Spleen (tissue), 13 donors: Measurements from ENCODE around the gene MRPL41. TPM values are rescaled to one million over a fixed set of nuclear protein-coding genes. Genes with fewer than 3 reads are reported as not detected.
A peak's percentile ranks its signal among the peaks of the same experiment; 100 is the strongest.

Experiments used
- DNase-seq: peaks from one replicate; pipeline ENCODE4 v3.0.0-alpha.2; 2020
- H3K27ac ChIP-seq, 8 donors: fragments of 200-600 bp; sonication (generic) in 7 of 8; 1 replicate in 4 of 8; 2 replicates in 4 of 8; pipeline versions ENCODE4 v1.5.0 to v1.8.0; 2016 to 2021; ENCODE audit warnings: inconsistent platforms in 4 of 8, mild to moderate bottlenecking in 4 of 8, moderate library complexity in 1 of 8
- H3K27me3 ChIP-seq, 7 donors: fragments of 200-600 bp; sonication (generic) in 6 of 7; replicated peaks in 1 of 7; 1 replicate in 4 of 7; 2 replicates in 3 of 7; pipeline versions ENCODE4 v1.5.0 to v1.8.0; 2016 to 2021; ENCODE audit warnings: inconsistent platforms in 3 of 7, mild to moderate bottlenecking in 1 of 7
- H3K36me3 ChIP-seq, 6 donors: fragments of 200-600 bp; sonication (generic) in 5 of 6; 1 replicate in 4 of 6; 2 replicates in 2 of 6; pipeline versions ENCODE4 v1.5.0 to v1.8.0; 2016 to 2021; ENCODE audit warnings: inconsistent platforms in 2 of 6
- H3K4me1 ChIP-seq, 6 donors: fragments of 200-600 bp; sonication (generic) in 5 of 6; 1 replicate in 3 of 6; 2 replicates in 3 of 6; pipeline versions ENCODE4 v1.5.0 to v1.8.0; 2016 to 2021; ENCODE audit warnings: inconsistent platforms in 3 of 6
- H3K4me3 ChIP-seq, 8 donors: fragments of 200-600 bp; sonication (generic) in 7 of 8; 1 replicate in 4 of 8; 2 replicates in 4 of 8; pipeline versions ENCODE4 v1.5.0 to v1.8.0; 2016 to 2021; ENCODE audit warnings: inconsistent platforms in 4 of 8, mild to moderate bottlenecking in 4 of 8, moderate library complexity in 2 of 8
- H3K9me3 ChIP-seq, 8 donors: fragments of 200-600 bp; sonication (generic) in 7 of 8; 1 replicate in 4 of 8; 2 replicates in 4 of 8; pipeline versions ENCODE4 v1.5.0 to v1.8.0; 2016 to 2021; ENCODE audit warnings: inconsistent platforms in 4 of 8
- CTCF ChIP-seq, 11 experiments: fragments of 200-600 bp in 7 of 11; fragments of 450-650 bp in 4 of 11; sonication (generic) in 4 of 11; IDR thresholded peaks in 8 of 11; conservative IDR thresholded peaks in 3 of 11; 1 replicate in 7 of 11; 2 replicates in 4 of 11; pipeline versions ENCODE4 v1.4.0 to v1.8.0; 2016 to 2021; ENCODE audit warnings: antibody characterized with exemption in 11 of 11, inconsistent platforms in 4 of 11, mild to moderate bottlenecking in 1 of 11
- POLR2A ChIP-seq, 3 donors: fragments of 450-650 bp; IDR thresholded peaks; one replicate each; pipeline ENCODE4 v1.5.1; 2017; ENCODE audit warnings: antibody characterized with exemption in 3 of 3, mild to moderate bottlenecking in 1 of 3
- POLR2AphosphoS5 ChIP-seq, 3 donors: sonication (generic); formaldehyde crosslinking; IDR thresholded peaks; one replicate each; pipeline ENCODE4 v1.5.1; 2017; ENCODE audit warnings: antibody characterized with exemption in 3 of 3
- WGBS, 5 donors: extraction: QIAGEN DNeasy Blood & Tissue Kit in 3 of 5; methylation state at CpG; one replicate each; pipeline versions ENCODE4 v1.1.5 to v1.1.7; 2013 to 2018; 5-methylcytosine and 5-hydroxymethylcytosine counted together
- intact Hi-C: fragments of 100-400 bp; cut with DNase I; formaldehyde crosslinking; loops from one replicate; pipeline ENCODE4 v1.15.0; 2023; ENCODE audit warnings: low total_unique reads
- long read RNA-seq, 2 donors: transcript quantifications; one replicate each; lab custom pipeline, GENCODE V29; 2026
- polyA plus RNA-seq, 3 donors: library from polyadenylated mRNA; stranded (reverse); fragments of 200-250 nt; gene quantifications; one replicate each; pipeline ENCODE4 v1.2.1, GENCODE V29; 2013
- total RNA-seq, 7 donors: library from RNA; depleted of rRNA in 3 of 7; stranded (reverse); fragments of >200 nt in 3 of 7; fragmentation: NEBNext Ultra II Directional in 4 of 7; extraction: Animal tissue kit (Norgen Biotek cat#: 25700) in 4 of 7; gene quantifications; one replicate each; pipeline versions ENCODE4 v1.1.0 to v1.2.1, GENCODE V29; 2016 to 2021
- donor health status: healthy with polysubstance abuse.
- donor health status: DM: no; HTN: no; CAD: no; lungs with moderate emphysema.
- donor health status: DM: no; HTN: no; CAD: no.
- donor health status: Bipolar disorder and iron deficiency.
- donor health status: healthy.
- donor health status: DM: no; HTN: no; CAD: no.
- donor health status: DM: yes; HTN: yes; CAD: no.

Gene MRPL41
- total RNA-seq = 10 to 100 TPM; 20.5 to 38.1 (median 32.8) TPM
- polyA plus RNA-seq = 10 to 100 TPM; 69.9 to 98.1 (median 84.9) TPM
- long read RNA-seq, donor 1, transcript MRPL41-201 (2 exons, 1,262 nt) = major isoform, 38 of 44 reads
- long read RNA-seq, donor 1, partial matches to known transcripts = 6 of 44 reads
- long read RNA-seq, donor 1, other reads (novel, unspliced or antisense) = 0 of 44 reads
- long read RNA-seq, donor 2, transcript MRPL41-201 (2 exons, 1,262 nt) = major isoform, 33 of 40 reads
- long read RNA-seq, donor 2, partial matches to known transcripts = 7 of 40 reads
- long read RNA-seq, donor 2, other reads (novel, unspliced or antisense) = 0 of 40 reads

DNA sequence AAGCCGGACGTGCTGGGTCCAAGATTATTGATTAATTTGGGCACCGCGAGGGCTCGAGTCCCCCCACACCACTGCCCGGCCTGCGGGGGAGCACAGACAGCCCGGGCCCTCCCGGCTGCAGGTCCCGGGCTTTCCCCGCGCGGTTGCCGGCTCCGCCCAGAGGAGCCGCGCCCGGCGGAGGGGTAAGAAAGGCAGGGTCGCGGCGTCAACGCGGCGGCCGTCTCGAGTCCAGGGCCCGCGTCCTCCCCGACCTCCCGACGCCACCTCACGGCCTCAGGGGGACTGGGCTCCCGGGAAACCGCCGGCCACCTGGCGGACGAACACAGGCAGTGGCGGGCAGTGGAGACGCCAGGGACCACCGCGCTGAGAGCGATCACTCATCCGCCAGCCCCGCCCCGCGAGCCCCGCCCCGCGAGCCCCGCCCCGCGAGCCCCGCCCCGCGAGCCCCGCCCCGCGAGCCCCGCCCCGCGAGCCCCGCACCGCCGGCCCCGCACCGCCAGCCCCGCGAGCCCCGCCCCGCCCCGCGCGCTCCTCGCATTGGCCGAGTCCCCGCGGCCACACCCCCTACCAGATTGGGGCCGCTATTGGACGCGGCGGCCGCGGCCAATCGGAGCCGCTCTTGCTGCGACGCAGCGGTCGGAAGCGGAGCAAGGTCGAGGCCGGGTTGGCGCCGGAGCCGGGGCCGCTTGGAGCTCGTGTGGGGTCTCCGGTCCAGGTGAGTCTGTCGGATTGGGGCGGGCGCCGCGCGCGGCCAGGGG lies at the start of gene MRPL41:
MRPL41 (plus strand) TSS at position 616 of the 758 bp plus-strand sequence. CDS start 203 bp downstream, outside the sequence.
- DNase-seq = peak; percentile 96
- Histone ChIP-seq H3K4me3 (peak within 1 kb of the TSS; percentile 83 to 98 (median 92)), H3K27me3 (no peaks in the 10 kb centered on the region), H3K4me1 (peaks cover 15 to 61% (median 27%) of the 10 kb centered on the region in 6 donors), H3K9me3 (no peaks in the 10 kb centered on the region), H3K36me3 (peaks cover 0 to 33% (median 18%) of the 10 kb centered on the region in 6 donors), H3K27ac (peak within 1 kb of the TSS; percentile 74 to 93 (median 91))
- intact Hi-C loops = no loop called here
- peak; percentile 93 to 94 (median 94) for TF ChIP-seq POLR2AphosphoS5 (IDR thresholded peaks at IDR 0.05)
- TF ChIP-seq CTCF (IDR thresholded peaks at IDR 0.05 in 8 of 11, conservative IDR thresholded peaks at IDR 0.05 in 3 of 11) = peak in 10 of 11 experiments; percentile 29 to 67 (median 52)
- TF ChIP-seq POLR2A (IDR thresholded peaks at IDR 0.05) = peak in 1 of 3 donors; percentile 65
- WGBS, 5 donors = 0 to 1% (median 0%) methylated on average over 16 to 106 of the region's 106 CpGs

DNA sequence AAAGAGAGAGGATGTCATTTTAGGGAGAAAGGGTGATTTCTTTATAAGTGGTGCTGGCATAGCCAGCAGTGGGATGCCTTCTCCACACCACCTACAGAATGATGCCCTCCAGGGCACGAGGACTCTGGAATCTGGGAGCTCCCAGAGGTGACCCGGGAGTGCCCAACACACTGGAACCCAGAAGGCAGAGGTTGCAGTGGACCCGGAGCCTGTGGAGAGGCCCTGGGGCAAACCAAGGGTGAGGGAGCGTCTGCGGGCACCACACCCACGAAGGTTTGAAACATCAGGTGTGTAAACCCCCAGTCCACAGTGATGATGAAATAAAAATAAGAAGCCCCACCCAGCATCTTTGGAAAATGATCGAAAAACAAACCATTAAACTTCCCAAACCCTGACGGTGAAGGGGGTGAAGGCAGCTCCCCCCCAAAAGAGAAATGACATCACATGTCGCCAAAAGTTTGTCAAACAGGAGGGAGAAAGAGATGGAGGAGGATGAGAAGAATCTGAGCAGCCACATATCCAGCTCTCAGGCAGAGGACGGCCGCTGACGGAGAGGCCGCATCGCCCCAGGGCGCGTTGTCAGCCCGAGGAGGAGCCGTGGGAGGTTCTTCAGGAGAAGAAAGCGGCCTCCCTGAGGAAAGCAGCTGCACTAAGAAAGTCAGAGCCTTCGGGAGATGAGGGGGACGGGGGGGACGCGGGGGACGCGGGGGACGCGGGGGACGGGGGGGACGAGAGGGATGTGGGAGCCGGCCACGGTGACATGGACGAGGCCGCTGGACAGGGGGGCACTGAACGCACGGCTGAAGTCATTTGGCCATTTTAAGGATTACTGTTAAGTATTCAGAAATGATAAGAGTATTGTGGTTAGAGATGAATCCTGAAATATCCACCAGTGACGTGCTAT lies 49.4 kb upstream of the MRPL41 start:
- Histone ChIP-seq H3K36me3 (peaks cover 0 to 29% (median 2%) of the 10 kb centered on the region in 6 donors), H3K4me3 (no peak overlapping the region), H3K9me3 (peaks cover 0 to 5% (median 0%) of the 10 kb centered on the region in 8 donors), H3K27ac (no peak overlapping the region), H3K4me1 (no peaks in the 10 kb centered on the region), H3K27me3 (no peaks in the 10 kb centered on the region)
- WGBS, 5 donors = 86 to 91% (median 88%) methylated on average over 26 to 36 of the region's 36 CpGs
- DNase-seq = no peak
- TF ChIP-seq POLR2AphosphoS5 (IDR thresholded peaks at IDR 0.05) = no peak
- TF ChIP-seq CTCF (IDR thresholded peaks at IDR 0.05 in 8 of 11, conservative IDR thresholded peaks at IDR 0.05 in 3 of 11) = no peak
- TF ChIP-seq POLR2A (IDR thresholded peaks at IDR 0.05) = no peak
- intact Hi-C loops = no loop called here

- Histone ChIP-seq H3K9me3 (peaks cover 0 to 5% (median 0%) of the 10 kb centered on the region in 8 donors), H3K27ac (no peak overlapping the region), H3K36me3 (peaks cover 0 to 27% (median 2%) of the 10 kb centered on the region in 6 donors), H3K4me1 (no peaks in the 10 kb centered on the region), H3K27me3 (no peaks in the 10 kb centered on the region), H3K4me3 (no peak overlapping the region)
- DNase-seq = peak; percentile 6
- intact Hi-C loops = no loop called here
- WGBS, 5 donors = 86 to 94% (median 90%) methylated on average over 7 of the region's 7 CpGs
- no peak for TF ChIP-seq POLR2A (IDR thresholded peaks at IDR 0.05)
- no peak for TF ChIP-seq POLR2AphosphoS5 (IDR thresholded peaks at IDR 0.05)
- TF ChIP-seq CTCF (IDR thresholded peaks at IDR 0.05 in 8 of 11, conservative IDR thresholded peaks at IDR 0.05 in 3 of 11) = no peak
Observed at GRCh38 chr9:137504432-137504777, 47.3 kb upstream of the MRPL41 start.
